Esophagus squamous epithelium (tissue), 5 donors: ENCODE data around the gene ACCS. TPM values are rescaled to one million over a fixed set of nuclear protein-coding genes. Genes with fewer than 3 reads are reported as not detected.

Source experiments
- DNase-seq: peaks from one replicate; lab custom pipeline; 2025; lab: John Stamatoyannopoulos, UW
- H3K27ac ChIP-seq, 4 donors: fragments of 200-600 bp; sonication (generic); one replicate each; pipeline ENCODE4 v1.5.1; 2016 to 2019; ENCODE audit warnings: mild to moderate bottlenecking in 1 of 4
- H3K27me3 ChIP-seq, 4 donors: fragments of 200-600 bp; sonication (generic); 1 replicate in 3 of 4; 2 replicates in 1 of 4; pipeline versions ENCODE4 v1.5.1 to v1.6.0; 2017 to 2021; ENCODE audit warnings: antibody characterized with exemption in 1 of 4
- H3K36me3 ChIP-seq, 3 donors: fragments of 200-600 bp; sonication (generic); one replicate each; pipeline ENCODE4 v1.5.1; 2016 to 2019
- H3K4me1 ChIP-seq, 3 donors: fragments of 200-600 bp; sonication (generic); one replicate each; pipeline ENCODE4 v1.5.1; 2017 to 2019
- H3K4me3 ChIP-seq, 4 donors: fragments of 200-600 bp; sonication (generic); 1 replicate in 3 of 4; 2 replicates in 1 of 4; pipeline ENCODE4 v1.5.1; 2016 to 2019; ENCODE audit warnings: mild to moderate bottlenecking in 2 of 4, moderate library complexity in 1 of 4
- H3K9me3 ChIP-seq, 3 donors: fragments of 200-600 bp; sonication (generic); one replicate each; pipeline ENCODE4 v1.5.1; 2016 to 2019
- POLR2A ChIP-seq, 4 donors: fragments of 450-650 bp; IDR thresholded peaks; one replicate each; pipeline ENCODE4 v1.6.1; 2017; ENCODE audit warnings: antibody characterized with exemption in 4 of 4, mild to moderate bottlenecking in 4 of 4, moderate library complexity in 3 of 4
- WGBS, 2 donors: methylation state at CpG; one replicate each; pipeline ENCODE4 v1.1.5; 2018; 5-methylcytosine and 5-hydroxymethylcytosine counted together
- intact Hi-C: fragments of 100-400 bp; cut with DNase I; formaldehyde crosslinking; loops from one replicate; pipeline ENCODE4 v1.15.0; 2022
- total RNA-seq, 4 donors: library from RNA; depleted of rRNA; stranded (reverse); fragments of >200 nt; gene quantifications; one replicate each; pipeline ENCODE4 v1.1.0, GENCODE V29; 2016
- TF ChIP-seq, protein P1 (sequence below), 6 experiments: fragments of 450-650 bp in 4 of 6; fragments of 200-600 bp in 2 of 6; sonication (generic) in 2 of 6; IDR thresholded peaks; one replicate each; pipeline ENCODE4 v1.5.1; 2016 to 2019; ENCODE audit warnings: antibody characterized with exemption in 6 of 6, mild to moderate bottlenecking in 4 of 6, moderate library complexity in 4 of 6
- donor health status: DM: yes; HTN: yes; CAD: no.

The ACCS gene
- total RNA-seq, 4 donors from 2014 or later = 3.4 to 22.1 (median 4.9) TPM

GRCh38 chr11:44037658-44037998, 28.4 kb upstream of the ACCS start:
- WGBS, 2 donors = 68 to 77% methylated on average over 2 of the region's 2 CpGs
- intact Hi-C loops = loop anchor here (5.0 kb wide), 1 partner anchor 145 kb away; no protein-coding TSS in a partner anchor
- no peaks in the 10 kb centered on the region for H3K9me3 ChIP-seq

GRCh38 chr11:44043157-44043556, 22.9 kb upstream of the ACCS start:
- Histone ChIP-seq H3K36me3 (no peaks in the 10 kb centered on the region), H3K27me3 (no peaks in the 10 kb centered on the region), H3K9me3 (no peaks in the 10 kb centered on the region), H3K27ac (no peak overlapping the region), H3K4me3 (no peak overlapping the region), H3K4me1 (no peaks in the 10 kb centered on the region)
- DNase-seq = no peak
- intact Hi-C loops = no loop called here
- WGBS, 2 donors = 65 to 73% methylated on average over 2 of the region's 2 CpGs
- TF ChIP-seq POLR2A (IDR thresholded peaks at IDR 0.05) = no peak
- TF ChIP-seq, protein P1, sequence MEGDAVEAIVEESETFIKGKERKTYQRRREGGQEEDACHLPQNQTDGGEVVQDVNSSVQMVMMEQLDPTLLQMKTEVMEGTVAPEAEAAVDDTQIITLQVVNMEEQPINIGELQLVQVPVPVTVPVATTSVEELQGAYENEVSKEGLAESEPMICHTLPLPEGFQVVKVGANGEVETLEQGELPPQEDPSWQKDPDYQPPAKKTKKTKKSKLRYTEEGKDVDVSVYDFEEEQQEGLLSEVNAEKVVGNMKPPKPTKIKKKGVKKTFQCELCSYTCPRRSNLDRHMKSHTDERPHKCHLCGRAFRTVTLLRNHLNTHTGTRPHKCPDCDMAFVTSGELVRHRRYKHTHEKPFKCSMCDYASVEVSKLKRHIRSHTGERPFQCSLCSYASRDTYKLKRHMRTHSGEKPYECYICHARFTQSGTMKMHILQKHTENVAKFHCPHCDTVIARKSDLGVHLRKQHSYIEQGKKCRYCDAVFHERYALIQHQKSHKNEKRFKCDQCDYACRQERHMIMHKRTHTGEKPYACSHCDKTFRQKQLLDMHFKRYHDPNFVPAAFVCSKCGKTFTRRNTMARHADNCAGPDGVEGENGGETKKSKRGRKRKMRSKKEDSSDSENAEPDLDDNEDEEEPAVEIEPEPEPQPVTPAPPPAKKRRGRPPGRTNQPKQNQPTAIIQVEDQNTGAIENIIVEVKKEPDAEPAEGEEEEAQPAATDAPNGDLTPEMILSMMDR (IDR thresholded peaks at IDR 0.05) = no peak

More at GRCh38 chr11:44037658-44037998, 28.4 kb upstream of the ACCS start:
- Histone ChIP-seq H3K4me1 (peaks cover 0 to 7% (median 0%) of the 10 kb centered on the region in 3 donors), H3K36me3 (no peaks in the 10 kb centered on the region), H3K27ac (no peak overlapping the region), H3K4me3 (no peak overlapping the region), H3K27me3 (no peaks in the 10 kb centered on the region)
- no peak for DNase-seq
- no peak for TF ChIP-seq POLR2A (IDR thresholded peaks at IDR 0.05)
- TF ChIP-seq, protein P1 (IDR thresholded peaks at IDR 0.05) = no peak

GRCh38 chr11:44046182-44046581, 19.9 kb upstream of the ACCS start:
- Histone ChIP-seq H3K36me3 (no peaks in the 10 kb centered on the region), H3K27me3 (no peaks in the 10 kb centered on the region), H3K4me1 (no peaks in the 10 kb centered on the region), H3K9me3 (no peaks in the 10 kb centered on the region), H3K4me3 (no peak overlapping the region), H3K27ac (no peak overlapping the region)
- intact Hi-C loops = no loop called here
- TF ChIP-seq POLR2A (IDR thresholded peaks at IDR 0.05) = no peak
- TF ChIP-seq, protein P1 (IDR thresholded peaks at IDR 0.05) = no peak
- WGBS, 2 donors = 50 to 78% methylated on average over 2 of the region's 2 CpGs
- DNase-seq = no peak

DNA sequence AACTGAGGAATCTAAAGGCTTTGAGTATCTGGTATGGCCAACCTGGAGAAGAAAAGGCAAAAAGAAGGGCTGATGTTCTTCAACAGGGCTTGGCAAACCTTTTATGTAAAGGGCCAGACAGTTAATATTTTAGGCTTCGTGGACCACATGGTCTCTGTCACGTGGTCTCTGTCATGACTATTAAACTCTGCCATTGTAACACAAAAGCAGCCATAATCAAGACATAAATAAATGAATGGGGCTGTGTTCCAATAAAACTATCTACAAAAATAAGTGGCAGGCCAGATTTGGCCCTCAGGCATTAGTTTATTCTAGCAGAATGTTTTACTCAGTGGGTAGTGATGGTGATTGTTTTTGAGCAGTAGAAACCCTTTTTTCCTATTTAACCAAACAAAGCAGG, 18.8 kb upstream of the ACCS start:
- H3K27ac ChIP-seq = no peak overlapping the region
- no peaks in the 10 kb centered on the region for H3K9me3 ChIP-seq
- H3K4me1 ChIP-seq = no peaks in the 10 kb centered on the region
- 44 to 51% methylated on average over 2 of the region's 2 CpGs for WGBS, 2 donors
- intact Hi-C loops = no loop called here
- H3K27me3 ChIP-seq = no peaks in the 10 kb centered on the region
- H3K4me3 ChIP-seq = no peak overlapping the region
- no peaks in the 10 kb centered on the region for H3K36me3 ChIP-seq
- no peak for DNase-seq
- no peak for TF ChIP-seq POLR2A (IDR thresholded peaks at IDR 0.05)
- TF ChIP-seq, protein P1 (IDR thresholded peaks at IDR 0.05) = no peak

GRCh38 chr11:44047931-44048431, 18.1 kb upstream of the ACCS start, which contains the start of gene ACCSL:
TSS of gene ACCSL (plus strand) at chr11:44047981. CDS start at chr11:44048037, 56 bp downstream.
- Histone ChIP-seq H3K4me3 (no peak within 1 kb of the TSS), H3K36me3 (no peaks in the 10 kb centered on the region), H3K9me3 (no peaks in the 10 kb centered on the region), H3K4me1 (no peaks in the 10 kb centered on the region), H3K27ac (no peak within 1 kb of the TSS), H3K27me3 (no peaks in the 10 kb centered on the region)
- 84 to 90% methylated on average over 7 of the region's 12 CpGs for WGBS, 2 donors
- DNase-seq = no peak
- intact Hi-C loops = no loop called here
- TF ChIP-seq, protein P1 (IDR thresholded peaks at IDR 0.05) = no peak
- TF ChIP-seq POLR2A (IDR thresholded peaks at IDR 0.05) = no peak
